A549 (cell line): ENCODE measurements around the gene TMEM145. TPM values are rescaled to one million over a fixed set of nuclear protein-coding genes. Genes with fewer than 3 reads are reported as not detected.

Source experiments
- ATAC-seq, 2 experiments: fragments of 200-7000 bp in 1 of 2; fragments of >200 bp in 1 of 2; cut with Nextera tagmentation in 1 of 2; cut with Tn5 transposase in 1 of 2; 3 replicates each; pipeline versions ENCODE4 v1.8.0 to v1.9.1; 2018 to 2020; ENCODE audit warnings: mild to moderate bottlenecking in 1 of 2, moderate library complexity in 1 of 2
- CTCF ChIA-PET: fragments of 300-600 bp; sonication (Branson Sonifier 250); formaldehyde crosslinking; extraction: SDS; loops from one replicate; lab custom pipeline; 2021; ENCODE audit warnings: antibody characterized with exemption, inconsistent platforms; lab: Yijun Ruan, JAX
- POLR2A ChIA-PET: fragments of 350-600 bp; formaldehyde crosslinking; extraction: SDS; loops from one replicate; lab custom pipeline; 2021; ENCODE audit warnings: antibody characterized with exemption, inconsistent platforms; lab: Yijun Ruan, JAX
- DNase-seq, 2 experiments: peaks; one replicate each; pipeline versions ENCODE4 v3.0.0 to v3.0.0-alpha.2; 2011 to 2016; ENCODE audit warnings: low read depth in 1 of 2, low spot score in 1 of 2
- FAIRE-seq: peaks from 2 replicates; lab custom pipeline; 2011; peaks lifted over from hg19 to GRCh38; lab: Jason Lieb, UNC
- H3K27ac ChIP-seq, 2 experiments: fragments of >200 bp; sonication (Bioruptor Twin); formaldehyde crosslinking; 3 replicates each; pipeline ENCODE4 v1.5.1; 2016 to 2017
- H3K4me1 ChIP-seq: fragments of >200 bp; sonication (Bioruptor Twin); formaldehyde crosslinking; 3 replicates; pipeline ENCODE4 v1.6.1; 2016
- H3K4me2 ChIP-seq: fragments of >200 bp; sonication (Bioruptor Twin); formaldehyde crosslinking; 3 replicates; pipeline ENCODE4 v1.6.1; 2016
- H3K4me3 ChIP-seq: fragments of >200 bp; sonication (Bioruptor Twin); formaldehyde crosslinking; 3 replicates; pipeline ENCODE4 v1.5.1; 2016
- H3K9me3 ChIP-seq: fragments of >200 bp; sonication (Bioruptor Twin); formaldehyde crosslinking; 3 replicates; pipeline ENCODE4 v1.6.1; 2016
- BHLHE40 ChIP-seq: IDR thresholded peaks from 2 replicates; pipeline ENCODE4 v1.6.1; 2012; ENCODE audit warnings: low read depth, low read length, inconsistent platforms
- CHD4 ChIP-seq: fragments of 200-600 bp; sonication (generic); IDR thresholded peaks from 2 replicates; pipeline ENCODE4 v1.6.1; 2016; ENCODE audit warnings: antibody characterized with exemption, mild to moderate bottlenecking, borderline replicate concordance
- EHF ChIP-seq: fragments of 250-450 bp; sonication (Bioruptor Pico); IDR thresholded peaks from 2 replicates; pipeline ENCODE4 v1.5.0; 2020; ENCODE audit warnings: mild to moderate bottlenecking
- FOSL2 ChIP-seq, 2 experiments: fragments of 450-650 bp in 1 of 2; fragments of >200 bp in 1 of 2; sonication (Bioruptor Twin) in 1 of 2; formaldehyde crosslinking; IDR thresholded peaks; 2 replicates each; pipeline versions ENCODE4 v1.5.0 to v1.6.1; 2016 to 2020; ENCODE audit warnings: mild to moderate bottlenecking in 1 of 2, moderate library complexity in 1 of 2
- HOXA7 ChIP-seq: fragments of 250-450 bp; sonication (Bioruptor Pico); IDR thresholded peaks from 2 replicates; pipeline ENCODE4 v1.5.0; 2020; ENCODE audit warnings: mild to moderate bottlenecking, moderate library complexity
- JUN ChIP-seq, 2 experiments: fragments of >200 bp; sonication (Bioruptor Twin); formaldehyde crosslinking; IDR thresholded peaks; 2 replicates in 1 of 2; 3 replicates in 1 of 2; pipeline ENCODE4 v1.6.1; 2016 to 2017
- KDM1A ChIP-seq: fragments of 200-600 bp; sonication (generic); IDR thresholded peaks from 2 replicates; pipeline ENCODE4 v1.6.1; 2016; ENCODE audit warnings: low read depth, mild to moderate bottlenecking
- KDM5A ChIP-seq: fragments of 200-600 bp; sonication (generic); IDR thresholded peaks from 2 replicates; pipeline ENCODE4 v1.6.1; 2016; ENCODE audit warnings: antibody characterized with exemption, mild to moderate bottlenecking
- MAFK ChIP-seq: fragments of 450-650 bp; IDR thresholded peaks from 2 replicates; pipeline ENCODE4 v1.6.1; 2014; ENCODE audit not compliant: partially characterized antibody
- MYC ChIP-seq: IDR thresholded peaks from 2 replicates; pipeline ENCODE4 v1.6.1; 2012; ENCODE audit warnings: mild to moderate bottlenecking, inconsistent platforms, low read length, improper control_type of control experiment, borderline replicate concordance
- NPAS2 ChIP-seq: fragments of 250-450 bp; sonication (Bioruptor Pico); IDR thresholded peaks from 2 replicates; pipeline ENCODE4 v1.8.0; 2022; ENCODE audit warnings: mild to moderate bottlenecking, moderate library complexity, borderline replicate concordance
- POLR2A ChIP-seq: IDR thresholded peaks from 2 replicates; pipeline ENCODE4 v1.6.1; 2012; ENCODE audit warnings: mild to moderate bottlenecking, low read length
- RARB ChIP-seq: fragments of 250-450 bp; sonication (Bioruptor Pico); IDR thresholded peaks from 2 replicates; pipeline ENCODE4 v1.8.0; 2021; ENCODE audit warnings: mild to moderate bottlenecking, moderate library complexity
- RCOR1 ChIP-seq: fragments of 150-350 bp; IDR thresholded peaks from 2 replicates; pipeline ENCODE4 v1.6.1; 2014; ENCODE audit warnings: antibody characterized with exemption, low read length, low read depth
- RNF2 ChIP-seq: fragments of 200-600 bp; sonication (generic); IDR thresholded peaks from 2 replicates; pipeline ENCODE4 v1.6.1; 2016; ENCODE audit warnings: low read depth, mild to moderate bottlenecking, antibody characterized with exemption, moderate library complexity, borderline replicate concordance
- TP53 ChIP-seq: fragments of 250-450 bp; sonication (Bioruptor Pico); IDR thresholded peaks from 2 replicates; pipeline ENCODE4 v1.5.0; 2021; ENCODE audit warnings: mild to moderate bottlenecking, moderate library complexity
- ZC3H11A ChIP-seq: fragments of 450-650 bp; IDR thresholded peaks from 2 replicates; pipeline ENCODE4 v1.6.1; 2014; ENCODE audit warnings: antibody characterized with exemption, mild to moderate bottlenecking
- ZFP36 ChIP-seq: fragments of 450-650 bp; IDR thresholded peaks from 2 replicates; pipeline ENCODE4 v1.6.1; 2014; ENCODE audit warnings: borderline replicate concordance; ENCODE audit not compliant: partially characterized antibody
- ZNF302 ChIP-seq: fragments of 250-450 bp; sonication (Bioruptor Pico); IDR thresholded peaks from 2 replicates; pipeline ENCODE4 v1.9.0; 2021; ENCODE audit warnings: inconsistent platforms, mild to moderate bottlenecking, moderate library complexity
- ZSCAN20 ChIP-seq: fragments of 250-450 bp; sonication (Bioruptor Pico); IDR thresholded peaks from 2 replicates; pipeline ENCODE4 v1.8.0; 2022; ENCODE audit warnings: mild to moderate bottlenecking, moderate library complexity
- WGBS: methylation state at CpG from one replicate; pipeline ENCODE4 v1.1.6; 2017; ENCODE audit errors: missing lambda C conversion rate; 5-methylcytosine and 5-hydroxymethylcytosine counted together
- polyA plus RNA-seq, 4 experiments: library from polyadenylated mRNA; depleted of rRNA in 3 of 4; stranded (reverse); fragments of >200 nt; fragmentation: RNase III in 1 of 4; extraction: RNeasy Plus Mini Kit Qiagen cat#74134 plus additional on column Dnase treatment in 1 of 4; gene quantifications; 2 replicates in 3 of 4; 3 replicates in 1 of 4; pipeline ENCODE4 v1.2.3, GENCODE V29; 2011 to 2017
- TF ChIP-seq, protein P1 (sequence below): IDR thresholded peaks from 2 replicates; pipeline ENCODE4 v1.6.1; 2012
- TF ChIP-seq, protein P2 (sequence below): fragments of 250-450 bp; sonication (Bioruptor Pico); IDR thresholded peaks from 2 replicates; pipeline ENCODE4 v1.5.0; 2021; ENCODE audit warnings: mild to moderate bottlenecking, moderate library complexity, borderline replicate concordance
- TF ChIP-seq, protein P3 (sequence below): fragments of >200 bp; sonication (Bioruptor Twin); formaldehyde crosslinking; IDR thresholded peaks from 3 replicates; pipeline ENCODE4 v1.5.1; 2016
- TF ChIP-seq, protein P4 (sequence below): IDR thresholded peaks from 2 replicates; pipeline ENCODE4 v1.6.1; 2012; ENCODE audit warnings: low read depth, borderline replicate concordance
- TF ChIP-seq, protein P5 (sequence below): fragments of 450-650 bp; IDR thresholded peaks from 2 replicates; pipeline ENCODE4 v1.6.1; 2014; ENCODE audit warnings: antibody characterized with exemption

Gene TMEM145
- polyA plus RNA-seq, 2 of the 4 experiments (the other 2 are of a cell fraction) = 0.71 to 3.6 TPM

DNA sequence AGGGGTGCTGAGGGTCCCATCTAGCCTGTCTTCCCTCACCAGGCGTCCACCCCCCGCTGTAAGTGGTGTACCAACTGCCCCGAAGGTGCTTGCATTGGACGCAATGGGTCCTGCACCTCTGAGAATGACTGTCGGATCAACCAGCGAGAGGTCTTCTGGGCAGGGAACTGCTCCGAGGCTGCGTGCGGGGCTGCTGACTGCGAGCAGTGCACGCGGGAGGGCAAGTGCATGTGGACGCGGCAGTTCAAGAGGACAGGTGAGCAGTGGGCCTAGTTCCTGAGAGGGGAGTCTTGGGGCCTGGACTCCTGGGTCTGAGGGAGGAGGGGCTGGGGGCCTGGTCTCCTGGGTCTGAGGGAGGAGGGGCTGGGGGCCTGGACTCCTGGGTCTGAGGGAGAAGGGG, 49.2 kb downstream of the TMEM145 start:
- DNase-seq = no peak
- 95% methylated on average over 14 of the region's 14 CpGs for WGBS
- no peak for ATAC-seq
- Histone ChIP-seq H3K4me3 (no peak overlapping the region), H3K4me2 (no peak overlapping the region), H3K9me3 (peaks cover 13% of the 10 kb centered on the region)
- TF ChIP-seq ZC3H11A (no peak), FOSL2 (IDR thresholded peaks at IDR 0.05) (no peak), FOSL2 (CRISPR knock-in tag; IDR thresholded peaks at IDR 0.05) (no peak), KDM1A (no peak), BHLHE40 (no peak), ZSCAN20 (CRISPR knock-in tag) (no peak)
- TF ChIP-seq, protein P1, sequence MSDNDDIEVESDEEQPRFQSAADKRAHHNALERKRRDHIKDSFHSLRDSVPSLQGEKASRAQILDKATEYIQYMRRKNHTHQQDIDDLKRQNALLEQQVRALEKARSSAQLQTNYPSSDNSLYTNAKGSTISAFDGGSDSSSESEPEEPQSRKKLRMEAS = no peak
- TF ChIP-seq, all 56 proteins: peak for 0
- Histone ChIP-seq H3K27ac (no peak overlapping the region), H3K4me1 (no peaks in the 10 kb centered on the region)
- POLR2A ChIA-PET = no interaction called here
- FAIRE-seq = no peak
- CTCF ChIA-PET = interaction anchor here (1.0 to 2.5 kb wide), 2 partner anchors 22 to 35 kb away, joined by 3 to 9 read pairs; no protein-coding TSS in a partner anchor

DNA sequence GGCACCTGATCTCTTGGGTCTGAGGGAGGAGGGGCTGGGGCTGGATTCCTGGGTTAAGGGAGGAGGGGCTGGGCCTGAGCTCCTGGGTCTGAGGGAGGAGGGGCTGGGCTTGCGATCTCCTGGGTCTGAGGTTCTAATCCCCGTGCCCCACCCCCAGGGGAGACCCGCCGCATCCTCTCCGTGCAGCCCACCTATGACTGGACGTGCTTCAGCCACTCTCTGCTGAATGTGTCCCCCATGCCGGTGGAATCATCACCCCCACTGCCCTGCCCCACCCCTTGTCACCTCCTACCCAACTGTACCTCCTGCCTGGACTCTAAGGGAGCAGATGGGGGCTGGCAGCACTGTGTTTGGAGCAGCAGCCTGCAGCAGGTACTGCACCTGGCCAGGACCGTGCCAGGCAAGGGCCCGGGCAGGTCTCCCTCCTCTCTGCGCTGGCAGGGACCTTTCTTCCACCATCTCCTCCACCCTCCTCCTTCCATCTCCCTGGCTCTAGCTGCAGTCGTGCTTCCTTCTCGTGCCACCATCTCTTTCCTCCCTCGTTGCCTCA, 49.9 kb downstream of the TMEM145 start:
- H3K27ac ChIP-seq = no peak overlapping the region
- TF ChIP-seq, protein P2, sequence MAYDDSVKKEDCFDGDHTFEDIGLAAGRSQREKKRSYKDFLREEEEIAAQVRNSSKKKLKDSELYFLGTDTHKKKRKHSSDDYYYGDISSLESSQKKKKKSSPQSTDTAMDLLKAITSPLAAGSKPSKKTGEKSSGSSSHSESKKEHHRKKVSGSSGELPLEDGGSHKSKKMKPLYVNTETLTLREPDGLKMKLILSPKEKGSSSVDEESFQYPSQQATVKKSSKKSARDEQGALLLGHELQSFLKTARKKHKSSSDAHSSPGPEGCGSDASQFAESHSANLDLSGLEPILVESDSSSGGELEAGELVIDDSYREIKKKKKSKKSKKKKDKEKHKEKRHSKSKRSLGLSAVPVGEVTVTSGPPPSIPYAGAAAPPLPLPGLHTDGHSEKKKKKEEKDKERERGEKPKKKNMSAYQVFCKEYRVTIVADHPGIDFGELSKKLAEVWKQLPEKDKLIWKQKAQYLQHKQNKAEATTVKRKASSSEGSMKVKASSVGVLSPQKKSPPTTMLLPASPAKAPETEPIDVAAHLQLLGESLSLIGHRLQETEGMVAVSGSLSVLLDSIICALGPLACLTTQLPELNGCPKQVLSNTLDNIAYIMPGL (CRISPR knock-in tag) = no peak
- no peak for TF ChIP-seq HOXA7
- TF ChIP-seq RNF2 = no peak
- TF ChIP-seq ZFP36 = no peak
- TF ChIP-seq POLR2A = no peak
- no peak for TF ChIP-seq KDM5A
- TF ChIP-seq, protein P3, sequence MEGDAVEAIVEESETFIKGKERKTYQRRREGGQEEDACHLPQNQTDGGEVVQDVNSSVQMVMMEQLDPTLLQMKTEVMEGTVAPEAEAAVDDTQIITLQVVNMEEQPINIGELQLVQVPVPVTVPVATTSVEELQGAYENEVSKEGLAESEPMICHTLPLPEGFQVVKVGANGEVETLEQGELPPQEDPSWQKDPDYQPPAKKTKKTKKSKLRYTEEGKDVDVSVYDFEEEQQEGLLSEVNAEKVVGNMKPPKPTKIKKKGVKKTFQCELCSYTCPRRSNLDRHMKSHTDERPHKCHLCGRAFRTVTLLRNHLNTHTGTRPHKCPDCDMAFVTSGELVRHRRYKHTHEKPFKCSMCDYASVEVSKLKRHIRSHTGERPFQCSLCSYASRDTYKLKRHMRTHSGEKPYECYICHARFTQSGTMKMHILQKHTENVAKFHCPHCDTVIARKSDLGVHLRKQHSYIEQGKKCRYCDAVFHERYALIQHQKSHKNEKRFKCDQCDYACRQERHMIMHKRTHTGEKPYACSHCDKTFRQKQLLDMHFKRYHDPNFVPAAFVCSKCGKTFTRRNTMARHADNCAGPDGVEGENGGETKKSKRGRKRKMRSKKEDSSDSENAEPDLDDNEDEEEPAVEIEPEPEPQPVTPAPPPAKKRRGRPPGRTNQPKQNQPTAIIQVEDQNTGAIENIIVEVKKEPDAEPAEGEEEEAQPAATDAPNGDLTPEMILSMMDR = no peak
- no peak for TF ChIP-seq ZNF302 (CRISPR knock-in tag)
- no peak for TF ChIP-seq MAFK
- TF ChIP-seq EHF (CRISPR knock-in tag) = no peak
- no peak for TF ChIP-seq NPAS2 (CRISPR knock-in tag)
- TF ChIP-seq CHD4 = no peak
- no peak for TF ChIP-seq MYC
- no peak for TF ChIP-seq RARB (CRISPR knock-in tag)
- no peak for TF ChIP-seq RCOR1
- TF ChIP-seq, protein P4, sequence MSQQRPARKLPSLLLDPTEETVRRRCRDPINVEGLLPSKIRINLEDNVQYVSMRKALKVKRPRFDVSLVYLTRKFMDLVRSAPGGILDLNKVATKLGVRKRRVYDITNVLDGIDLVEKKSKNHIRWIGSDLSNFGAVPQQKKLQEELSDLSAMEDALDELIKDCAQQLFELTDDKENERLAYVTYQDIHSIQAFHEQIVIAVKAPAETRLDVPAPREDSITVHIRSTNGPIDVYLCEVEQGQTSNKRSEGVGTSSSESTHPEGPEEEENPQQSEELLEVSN = no peak
- TF ChIP-seq, protein P5, sequence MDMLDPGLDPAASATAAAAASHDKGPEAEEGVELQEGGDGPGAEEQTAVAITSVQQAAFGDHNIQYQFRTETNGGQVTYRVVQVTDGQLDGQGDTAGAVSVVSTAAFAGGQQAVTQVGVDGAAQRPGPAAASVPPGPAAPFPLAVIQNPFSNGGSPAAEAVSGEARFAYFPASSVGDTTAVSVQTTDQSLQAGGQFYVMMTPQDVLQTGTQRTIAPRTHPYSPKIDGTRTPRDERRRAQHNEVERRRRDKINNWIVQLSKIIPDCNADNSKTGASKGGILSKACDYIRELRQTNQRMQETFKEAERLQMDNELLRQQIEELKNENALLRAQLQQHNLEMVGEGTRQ = no peak
- no peak for TF ChIP-seq TP53
- TF ChIP-seq JUN (IDR thresholded peaks at IDR 0.05) = no peak
- FAIRE-seq (no peak), DNase-seq (no peak), ATAC-seq (no peak)
- no peaks in the 10 kb centered on the region for H3K4me1 ChIP-seq
- ChIA-PET CTCF (interaction anchor here (0.9 to 3.0 kb wide), 4 partner anchors 8 to 66 kb away, joined by 3 to 20 read pairs (median 6); no protein-coding TSS in a partner anchor), POLR2A (interaction anchor here (0.6 kb wide), 1 partner anchor 119 kb away, joined by 3 read pairs; no protein-coding TSS in a partner anchor)
- 94% methylated on average over 13 of the region's 13 CpGs for WGBS
- peaks cover 16% of the 10 kb centered on the region for H3K9me3 ChIP-seq
- H3K4me2 ChIP-seq = no peak overlapping the region
- H3K4me3 ChIP-seq = no peak overlapping the region
